Astrocyte of the spinal cord (primary cell): ENCODE data around the gene ATP2B1.

ENCODE experiments used
- DNase-seq: peaks from one replicate; pipeline ENCODE4 v3.0.0; 2011; ENCODE audit warnings: low read depth, low spot score
- H3K4me3 ChIP-seq: 2 replicates; pipeline ENCODE4 v1.5.1; 2011; ENCODE audit warnings: low read depth, mild to moderate bottlenecking, low read length, moderate library complexity
- in situ Hi-C: cut with HindIII; loops from 2 replicates; pipeline ENCODE4 v1.10.0; 2017; ENCODE audit warnings: low sequenced_read_pairs
- TF ChIP-seq, protein P1 (sequence below): IDR thresholded peaks from 2 replicates; pipeline ENCODE4 v1.5.1; 2012; ENCODE audit warnings: low read depth, mild to moderate bottlenecking, low read length, inconsistent platforms

ATP2B1 gene

DNA sequence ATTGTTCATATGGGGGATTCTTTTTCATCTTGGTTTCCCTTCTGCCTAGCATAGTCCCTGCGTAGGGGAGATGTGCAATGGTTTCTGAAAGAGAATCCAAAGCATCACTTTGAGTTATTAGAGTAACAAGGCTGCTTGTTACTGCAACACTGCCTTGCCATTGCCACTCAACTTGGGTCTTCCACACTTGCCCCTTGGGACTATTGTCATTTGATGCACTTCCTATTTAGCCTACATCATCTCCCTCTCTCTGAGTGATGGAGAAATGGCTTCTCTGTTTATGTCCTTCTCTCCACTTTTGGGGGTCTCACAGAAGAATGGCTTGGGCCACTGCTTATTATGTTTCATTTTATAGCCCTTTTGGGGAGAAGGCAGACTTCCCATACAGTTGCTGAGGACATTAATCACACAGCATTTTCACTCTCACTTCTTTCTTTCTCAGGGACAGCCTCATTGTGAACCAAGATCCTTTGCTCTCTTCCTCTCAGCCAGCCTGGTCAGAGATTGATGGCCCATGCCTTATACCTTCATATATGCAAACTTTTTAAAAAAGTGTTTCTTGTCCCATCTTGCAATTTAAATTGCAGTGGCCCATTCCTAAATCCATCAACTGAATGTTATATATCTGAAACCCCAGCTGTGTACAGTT lies 131.9 kb downstream of the ATP2B1 start:
- no peak overlapping the region for H3K4me3 ChIP-seq
- in situ Hi-C loops: no loop called here
- no peak for DNase-seq
- TF ChIP-seq, protein P1, sequence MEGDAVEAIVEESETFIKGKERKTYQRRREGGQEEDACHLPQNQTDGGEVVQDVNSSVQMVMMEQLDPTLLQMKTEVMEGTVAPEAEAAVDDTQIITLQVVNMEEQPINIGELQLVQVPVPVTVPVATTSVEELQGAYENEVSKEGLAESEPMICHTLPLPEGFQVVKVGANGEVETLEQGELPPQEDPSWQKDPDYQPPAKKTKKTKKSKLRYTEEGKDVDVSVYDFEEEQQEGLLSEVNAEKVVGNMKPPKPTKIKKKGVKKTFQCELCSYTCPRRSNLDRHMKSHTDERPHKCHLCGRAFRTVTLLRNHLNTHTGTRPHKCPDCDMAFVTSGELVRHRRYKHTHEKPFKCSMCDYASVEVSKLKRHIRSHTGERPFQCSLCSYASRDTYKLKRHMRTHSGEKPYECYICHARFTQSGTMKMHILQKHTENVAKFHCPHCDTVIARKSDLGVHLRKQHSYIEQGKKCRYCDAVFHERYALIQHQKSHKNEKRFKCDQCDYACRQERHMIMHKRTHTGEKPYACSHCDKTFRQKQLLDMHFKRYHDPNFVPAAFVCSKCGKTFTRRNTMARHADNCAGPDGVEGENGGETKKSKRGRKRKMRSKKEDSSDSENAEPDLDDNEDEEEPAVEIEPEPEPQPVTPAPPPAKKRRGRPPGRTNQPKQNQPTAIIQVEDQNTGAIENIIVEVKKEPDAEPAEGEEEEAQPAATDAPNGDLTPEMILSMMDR: no peak

DNA sequence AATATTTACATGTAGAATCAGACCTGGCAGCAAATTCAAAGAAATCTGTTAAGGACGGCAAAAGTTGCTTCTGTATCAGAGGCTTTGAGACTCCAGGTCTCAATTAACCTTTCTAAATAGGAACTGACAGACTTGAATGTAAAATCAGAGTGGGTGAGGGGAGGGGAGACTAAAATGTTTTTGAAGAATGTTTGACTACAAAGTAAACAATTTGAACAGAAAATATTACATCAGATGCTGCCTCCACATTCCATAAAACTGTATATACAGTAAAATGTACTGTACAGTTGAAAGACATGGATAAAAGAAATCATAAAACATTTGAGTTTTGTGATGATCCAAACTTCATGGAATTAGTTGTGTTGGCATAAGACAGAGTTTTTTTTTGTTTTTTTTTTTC lies 133.3 kb downstream of the ATP2B1 start:
- no peak overlapping the region for H3K4me3 ChIP-seq
- TF ChIP-seq, protein P1: no peak
- in situ Hi-C loops: no loop called here
- DNase-seq: no peak

DNA sequence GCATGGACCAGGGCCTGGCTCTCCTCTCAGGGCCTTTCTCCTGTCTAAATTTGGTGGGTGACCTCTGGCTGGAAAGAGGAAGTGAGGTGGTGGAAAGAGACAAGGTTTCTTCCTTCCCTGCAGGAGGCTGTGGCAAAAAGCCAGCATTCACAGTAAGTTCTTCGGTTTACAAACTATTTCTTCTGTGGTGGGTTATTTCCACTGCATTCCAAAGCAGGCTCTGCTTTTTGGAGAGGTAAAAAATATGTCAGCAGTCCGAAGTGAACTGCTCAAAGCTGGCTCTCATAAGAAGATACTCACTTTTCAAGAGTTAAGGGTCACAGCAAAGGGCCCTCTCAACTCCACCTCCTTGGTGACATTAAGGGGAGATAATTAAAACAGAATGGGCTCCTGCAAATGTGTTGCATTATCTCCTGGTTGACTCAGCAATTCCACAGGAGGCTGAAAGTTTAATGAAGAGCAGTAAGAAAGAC lies 133.9 kb downstream of the ATP2B1 start:
- in situ Hi-C loops: no loop called here
- no peak overlapping the region for H3K4me3 ChIP-seq
- DNase-seq: peak; percentile 80
- TF ChIP-seq, protein P1: no peak

DNA sequence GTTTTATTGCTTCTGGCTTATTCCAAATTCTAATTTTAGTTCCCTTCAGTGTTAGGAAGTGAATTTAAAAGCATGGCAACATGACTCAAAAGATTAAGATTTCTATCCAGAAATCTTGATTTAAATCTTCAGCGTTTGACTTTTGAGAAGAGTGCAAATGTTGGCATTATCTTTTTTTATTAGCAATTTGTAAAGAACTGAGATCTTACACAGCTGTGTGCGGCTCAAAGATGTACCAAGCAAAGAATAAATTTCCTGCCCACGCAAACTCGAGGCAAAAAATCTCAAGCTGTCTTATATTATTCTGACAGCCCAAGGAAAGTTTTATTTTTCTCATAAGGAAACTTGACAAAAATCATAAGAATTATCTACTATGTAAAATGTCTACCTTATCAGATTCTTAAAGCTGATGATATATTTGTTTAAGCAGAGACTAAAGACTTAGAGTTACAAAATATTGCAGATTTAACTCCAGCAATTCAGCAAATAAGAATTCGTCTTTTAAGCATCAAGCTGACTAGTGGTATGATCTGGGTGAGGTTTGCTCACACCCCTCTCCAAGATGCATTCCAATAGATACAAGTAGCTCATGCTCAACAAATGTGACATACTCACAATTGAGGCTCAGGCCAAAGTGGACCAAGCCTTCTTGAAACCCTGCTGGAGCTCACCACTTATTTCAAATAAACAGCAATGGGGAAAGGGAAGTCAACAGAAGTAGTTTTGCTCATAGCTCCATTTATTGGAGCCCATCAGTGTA lies 135.4 kb downstream of the ATP2B1 start:
- DNase-seq: no peak
- H3K4me3 ChIP-seq: no peak overlapping the region
- in situ Hi-C loops: no loop called here
- TF ChIP-seq, protein P1: no peak

DNA sequence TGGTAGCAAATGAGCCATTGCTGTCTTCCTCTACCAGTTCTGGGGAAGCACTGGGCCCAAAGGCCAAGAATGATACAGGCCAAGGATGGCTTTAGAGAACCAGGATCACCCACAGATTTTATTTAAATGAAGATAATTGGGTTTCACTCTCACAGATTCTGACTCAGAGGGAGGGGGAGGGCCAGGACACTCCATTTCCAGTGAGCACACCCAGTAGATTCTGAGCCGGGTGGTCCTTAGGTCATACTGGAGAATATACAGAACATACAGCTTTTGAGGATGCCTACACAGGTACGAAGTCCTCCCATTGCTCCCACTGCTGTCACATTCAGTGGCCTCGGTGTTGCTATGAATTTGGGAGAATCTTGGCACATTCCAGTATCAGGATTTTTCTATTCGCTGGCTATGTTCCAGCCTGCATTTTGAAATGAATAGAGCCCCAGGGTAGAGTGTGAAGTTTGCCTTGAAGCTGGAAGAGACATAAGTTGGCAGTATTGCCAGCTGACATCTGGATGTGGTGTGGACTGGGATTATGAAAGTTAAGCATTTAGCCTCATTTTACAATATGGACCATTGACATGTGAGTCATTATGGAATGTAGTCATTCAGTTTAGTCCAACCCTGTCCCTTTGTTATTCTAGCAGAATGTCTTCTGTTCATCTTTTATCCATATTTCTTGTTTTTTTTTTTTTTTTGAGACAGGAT lies 137.0 kb downstream of the ATP2B1 start:
- TF ChIP-seq, protein P1: no peak
- H3K4me3 ChIP-seq: no peak overlapping the region
- DNase-seq: peak; percentile 26
- in situ Hi-C loops: no loop called here

DNA sequence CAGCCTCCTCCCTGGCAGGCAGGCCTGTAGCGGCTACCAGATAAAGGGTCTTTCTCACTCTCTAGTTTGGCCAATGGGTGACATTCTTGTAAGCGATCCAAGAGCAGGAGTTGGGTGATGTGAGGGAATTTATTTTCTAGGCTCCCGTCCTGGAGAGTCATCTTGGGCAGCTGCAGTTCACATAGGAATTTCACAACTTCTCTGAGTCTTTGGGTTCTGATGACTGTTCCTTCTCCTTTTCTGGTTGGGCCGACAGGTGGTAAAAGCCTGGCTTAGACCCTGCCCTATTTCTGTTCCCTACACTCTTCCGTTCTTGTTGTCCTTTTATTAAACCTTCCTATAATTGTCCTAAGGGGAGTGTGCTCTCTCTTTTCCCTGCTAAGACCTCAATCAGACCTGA lies 140.2 kb downstream of the ATP2B1 start:
- in situ Hi-C loops: no loop called here
- H3K4me3 ChIP-seq: no peak overlapping the region
- no peak for DNase-seq
- TF ChIP-seq, protein P1: no peak
